Gastrocnemius medialis (tissue), 4 donors: ENCODE results near the gene SEMA4B. TPM values are rescaled to one million over a fixed set of nuclear protein-coding genes. Genes with fewer than 3 reads are reported as not detected.

ENCODE experiments used
- ATAC-seq, 2 donors: fragments of 150-250 bp; one replicate each; pipeline ENCODE4 v1.9.1; 2016
- DNase-seq, 2 donors: peaks; one replicate each; pipeline ENCODE4 v3.0.0-alpha.2; 2019
- H3K27ac ChIP-seq, 4 donors: fragments of 200-600 bp; sonication (generic); 1 replicate in 1 of 4; 2 replicates in 3 of 4; pipeline ENCODE4 v1.5.1; 2016 to 2018; ENCODE audit warnings: mild to moderate bottlenecking in 2 of 4, moderate library complexity in 1 of 4
- H3K27me3 ChIP-seq, 3 donors: fragments of 200-600 bp; sonication (generic) in 2 of 3; 1 replicate in 1 of 3; 2 replicates in 2 of 3; pipeline versions ENCODE4 v1.5.1 to v1.6.0; 2016 to 2019; ENCODE audit warnings: mild to moderate bottlenecking in 1 of 3, moderate library complexity in 1 of 3
- H3K36me3 ChIP-seq, 2 donors: fragments of 200-600 bp; sonication (generic) in 1 of 2; one replicate each; pipeline ENCODE4 v1.5.1; 2017 to 2018
- H3K4me1 ChIP-seq, 2 donors: fragments of 200-600 bp; sonication (generic) in 1 of 2; one replicate each; pipeline ENCODE4 v1.5.1; 2016 to 2017; ENCODE audit warnings: mild to moderate bottlenecking in 2 of 2
- H3K4me3 ChIP-seq, 4 donors: fragments of 200-600 bp; sonication (generic) in 3 of 4; 1 replicate in 1 of 4; 2 replicates in 3 of 4; pipeline ENCODE4 v1.5.1; 2016 to 2019; ENCODE audit warnings: mild to moderate bottlenecking in 2 of 4
- H3K9me3 ChIP-seq, 3 donors: fragments of 200-600 bp; sonication (generic) in 2 of 3; 1 replicate in 1 of 3; 2 replicates in 2 of 3; pipeline ENCODE4 v1.5.1; 2016 to 2019
- CTCF ChIP-seq, 5 experiments: fragments of 450-650 bp in 3 of 5; fragments of 200-600 bp in 2 of 5; sonication (generic) in 2 of 5; IDR thresholded peaks in 4 of 5; conservative IDR thresholded peaks in 1 of 5; 1 replicate in 4 of 5; 2 replicates in 1 of 5; pipeline ENCODE4 v1.5.1; 2016 to 2019; ENCODE audit warnings: antibody characterized with exemption in 5 of 5, mild to moderate bottlenecking in 3 of 5, moderate library complexity in 3 of 5
- POLR2A ChIP-seq, 2 donors: fragments of 450-650 bp; IDR thresholded peaks; one replicate each; pipeline ENCODE4 v1.6.1; 2017; ENCODE audit warnings: antibody characterized with exemption in 2 of 2, mild to moderate bottlenecking in 2 of 2, moderate library complexity in 2 of 2
- in situ Hi-C, 4 donors: fragments of 200-750 bp; cut with MboI; loops; one replicate each; pipeline versions ENCODE4 v1.15.0 to v1.8.0; 2017; ENCODE audit warnings: low sequenced_read_pairs in 4 of 4
- intact Hi-C: fragments of 100-400 bp; cut with DNase I; formaldehyde crosslinking; loops from one replicate; pipeline ENCODE4 v1.15.1; 2023; ENCODE audit warnings: low total_unique reads
- total RNA-seq, 4 donors: library from RNA; depleted of rRNA; stranded (reverse); fragments of >200 nt; gene quantifications; one replicate each; pipeline versions ENCODE4 v1.1.0 to v1.2.3, GENCODE V29; 2016

The SEMA4B gene
- total RNA-seq, 4 donors from 2014 or later: 2.1 to 12.1 (median 6.4) TPM

GRCh38 chr15:90211440-90212143 lies 10.5 kb downstream of the SEMA4B start:
- ATAC-seq: no peak
- no peaks in the 10 kb centered on the region for H3K9me3 ChIP-seq
- in situ Hi-C loops: loop anchor here in 2 of 4 donors (5.0 to 25.0 kb wide), 2 partner anchors 44 to 299 kb away; partner anchors contain the start of gene ARPIN (in 1 of the 2)
- H3K4me3 ChIP-seq: no peak overlapping the region
- no peaks in the 10 kb centered on the region for H3K27me3 ChIP-seq
- TF ChIP-seq CTCF (IDR thresholded peaks at IDR 0.05 in 4 of 5, conservative IDR thresholded peaks at IDR 0.05 in 1 of 5) (no peak), POLR2A (IDR thresholded peaks at IDR 0.05) (no peak)
- no peaks in the 10 kb centered on the region for H3K4me1 ChIP-seq
- no peak overlapping the region for H3K27ac ChIP-seq
- no peak for DNase-seq
- no peaks in the 10 kb centered on the region for H3K36me3 ChIP-seq
- intact Hi-C loops: no loop called here

GRCh38 chr15:90212221-90213098 lies 11.3 kb downstream of the SEMA4B start:
- H3K36me3 ChIP-seq: no peaks in the 10 kb centered on the region
- H3K27ac ChIP-seq: no peak overlapping the region
- H3K27me3 ChIP-seq: no peaks in the 10 kb centered on the region
- no peaks in the 10 kb centered on the region for H3K4me1 ChIP-seq
- DNase-seq: no peak
- H3K4me3 ChIP-seq: no peak overlapping the region
- intact Hi-C loops: no loop called here
- no peaks in the 10 kb centered on the region for H3K9me3 ChIP-seq
- ATAC-seq: no peak
- TF ChIP-seq CTCF (IDR thresholded peaks at IDR 0.05 in 4 of 5, conservative IDR thresholded peaks at IDR 0.05 in 1 of 5) (no peak), POLR2A (IDR thresholded peaks at IDR 0.05) (no peak)
- in situ Hi-C loops: loop anchor here in 2 of 4 donors (5.0 to 25.0 kb wide), 2 partner anchors 45 to 300 kb away; partner anchors contain the start of gene ARPIN (in 1 of the 2)

- no peaks in the 10 kb centered on the region for H3K9me3 ChIP-seq
- no peaks in the 10 kb centered on the region for H3K27me3 ChIP-seq
- no peak for ATAC-seq
- H3K36me3 ChIP-seq: no peaks in the 10 kb centered on the region
- TF ChIP-seq CTCF (IDR thresholded peaks at IDR 0.05 in 4 of 5, conservative IDR thresholded peaks at IDR 0.05 in 1 of 5) (no peak), POLR2A (IDR thresholded peaks at IDR 0.05) (no peak)
- H3K27ac ChIP-seq: no peak overlapping the region
- no peak overlapping the region for H3K4me3 ChIP-seq
- DNase-seq: no peak
- intact Hi-C loops: no loop called here
- in situ Hi-C loops: loop anchor here in 2 of 4 donors (5.0 to 25.0 kb wide), 2 partner anchors 46 to 301 kb away; partner anchors contain the start of gene ARPIN (in 1 of the 2)
- H3K4me1 ChIP-seq: no peaks in the 10 kb centered on the region
Observed at GRCh38 chr15:90213122-90213817, 12.1 kb downstream of the SEMA4B start.

- H3K9me3 ChIP-seq: no peaks in the 10 kb centered on the region
- DNase-seq (no peak), ATAC-seq (no peak)
- no peaks in the 10 kb centered on the region for H3K4me1 ChIP-seq
- intact Hi-C loops (no loop called here), in situ Hi-C loops (loop anchor here in 2 of 4 donors (5.0 to 25.0 kb wide), 2 partner anchors 47 to 302 kb away; partner anchors contain the start of gene ARPIN (in 1 of the 2))
- TF ChIP-seq POLR2A (IDR thresholded peaks at IDR 0.05) (no peak), CTCF (IDR thresholded peaks at IDR 0.05 in 4 of 5, conservative IDR thresholded peaks at IDR 0.05 in 1 of 5) (no peak)
- no peaks in the 10 kb centered on the region for H3K27me3 ChIP-seq
- no peaks in the 10 kb centered on the region for H3K36me3 ChIP-seq
- no peak overlapping the region for H3K27ac ChIP-seq
- H3K4me3 ChIP-seq: no peak overlapping the region
Observed at GRCh38 chr15:90213818-90214204, 12.7 kb downstream of the SEMA4B start.
